GM12878 (cell line): ENCODE measurements around the gene CCDC178. TPM values are rescaled to one million over a fixed set of nuclear protein-coding genes. Genes with fewer than 3 reads are reported as not detected.

Experiments used
- ATAC-seq: fragments of 200-7000 bp; cut with Tn5 transposase; 3 replicates; pipeline ENCODE4 v1.9.1; 2020; ENCODE audit warnings: mild to moderate bottlenecking, moderate library complexity
- Bru-seq: library from RNA; stranded (reverse); fragments of 400-500 nt; gene quantifications from one replicate; lab custom pipeline; 2021; lab: Mats Ljungman, UMichigan
- BruChase-seq, 2 experiments: library from RNA; stranded (reverse); fragments of 400-500 nt; gene quantifications; one replicate each; lab custom pipeline; 2021; lab: Mats Ljungman, UMichigan
- BruUV-seq: library from RNA; stranded (reverse); fragments of 400-500 nt; replicated peaks from 2 replicates; lab custom pipeline; 2021; lab: Mats Ljungman, UMichigan
- CTCF ChIA-PET: fragments of 300-600 bp; sonication (Branson Sonifier 250); formaldehyde crosslinking; extraction: SDS; loops from one replicate; lab custom pipeline; 2021; ENCODE audit warnings: inconsistent platforms; lab: Yijun Ruan, JAX
- POLR2A ChIA-PET: fragments of 350-600 bp; formaldehyde crosslinking; extraction: SDS; loops from one replicate; lab custom pipeline; 2021; ENCODE audit warnings: inconsistent platforms; lab: Charles Lee
- RAD21 ChIA-PET: fragments of 300-600 bp; sonication (Branson Sonifier 250); formaldehyde crosslinking; loops from one replicate; lab custom pipeline; 2023; ENCODE audit warnings: antibody characterized with exemption; ENCODE audit not compliant: unreplicated experiment; lab: Charles Lee
- SMC1A ChIA-PET: fragments of 300-600 bp; sonication (Branson Sonifier 250); formaldehyde crosslinking; loops from one replicate; lab custom pipeline; 2023; ENCODE audit not compliant: unreplicated experiment, uncharacterized antibody; lab: Charles Lee
- DNase-seq: peaks from one replicate; pipeline ENCODE4 v3.0.0-alpha.2; 2011; ENCODE audit warnings: low read depth, low spot score
- FAIRE-seq: peaks from 3 replicates; lab custom pipeline; 2011; peaks lifted over from hg19 to GRCh38; lab: Jason Lieb, UNC
- H2AFZ ChIP-seq: 2 replicates; pipeline ENCODE4 v1.6.0; 2011; ENCODE audit warnings: low read depth, low read length, control low read depth; ENCODE audit not compliant: control insufficient read depth
- H3K27ac ChIP-seq: 2 replicates; pipeline ENCODE4 v1.5.1; 2011; ENCODE audit warnings: control low read depth; ENCODE audit not compliant: control insufficient read depth, insufficient read depth
- H3K27me3 ChIP-seq, 2 experiments: replicated peaks in 1 of 2; 2 replicates each; pipeline versions ENCODE4 v1.6.0 to v1.6.1; 2011; ENCODE audit warnings: low read length in 1 of 2; ENCODE audit not compliant: control insufficient read depth in 2 of 2, insufficient read depth in 2 of 2
- H3K36me3 ChIP-seq, 2 experiments: 2 replicates each; pipeline ENCODE4 v1.5.1; 2011; ENCODE audit warnings: low read length in 1 of 2; ENCODE audit not compliant: control insufficient read depth in 2 of 2, insufficient read depth in 2 of 2
- H3K4me1 ChIP-seq: 2 replicates; pipeline ENCODE4 v1.6.1; 2011; ENCODE audit warnings: mild to moderate bottlenecking, low read length, moderate library complexity, mixed read lengths; ENCODE audit not compliant: control insufficient read depth, insufficient read depth
- H3K4me2 ChIP-seq: 2 replicates; pipeline ENCODE4 v1.6.0; 2011; ENCODE audit warnings: control low read depth; ENCODE audit not compliant: control insufficient read depth, insufficient read depth
- H3K4me3 ChIP-seq: fragments of 200-600 bp; sonication (generic); 2 replicates; pipeline ENCODE4 v1.5.1; 2016
- H3K79me2 ChIP-seq: 2 replicates; pipeline ENCODE4 v1.6.0; 2011; ENCODE audit warnings: low read length; ENCODE audit not compliant: control insufficient read depth, insufficient read depth
- H3K9ac ChIP-seq: 2 replicates; pipeline ENCODE4 v1.8.0; 2011; ENCODE audit warnings: low read length, control low read depth, mixed read lengths; ENCODE audit not compliant: control insufficient read depth, insufficient read depth
- H3K9me3 ChIP-seq: replicated peaks from 3 replicates; pipeline ENCODE4 v1.5.1; 2011; ENCODE audit warnings: mild to moderate bottlenecking, low read length; ENCODE audit not compliant: control insufficient read depth, insufficient read depth
- H4K20me1 ChIP-seq: 2 replicates; pipeline ENCODE4 v1.6.0; 2011; ENCODE audit not compliant: control insufficient read depth, insufficient read depth
- IKZF1 ChIP-seq: fragments of 450-650 bp; conservative IDR thresholded peaks from 2 replicates; pipeline ENCODE4 v1.6.1; 2017; ENCODE audit warnings: antibody characterized with exemption, mild to moderate bottlenecking
- RAD21 ChIP-seq: IDR thresholded peaks from 2 replicates; pipeline ENCODE4 v1.6.1; 2011; ENCODE audit warnings: mild to moderate bottlenecking, low read depth, low read length, moderate library complexity; ENCODE audit not compliant: insufficient read depth
- SUZ12 ChIP-seq: fragments of 200-600 bp; sonication (generic); IDR thresholded peaks from one replicate; pipeline ENCODE4 v1.6.1; 2018; ENCODE audit warnings: antibody characterized with exemption, mild to moderate bottlenecking; ENCODE audit not compliant: unreplicated experiment
- ZZZ3 ChIP-seq: IDR thresholded peaks from 2 replicates; pipeline ENCODE4 v1.6.1; 2011; ENCODE audit warnings: low read depth; ENCODE audit not compliant: control insufficient read depth, insufficient read length
- WGBS: methylation state at CpG from one replicate; pipeline ENCODE4 v1.1.6; 2016; ENCODE audit warnings: low lambda C conversion rate; ENCODE audit not compliant: insufficient replicate concordance, insufficient coverage; ENCODE audit errors: missing lambda C conversion rate; 5-methylcytosine and 5-hydroxymethylcytosine counted together
- in situ Hi-C: fragments of 300-500 bp; cut with MboI; formaldehyde crosslinking; loops from 9 replicates; pipeline ENCODE4 v1.14.3; 2018; ENCODE audit warnings: mixed read lengths
- intact Hi-C: fragments of 100-400 bp; cut with micrococcal nuclease; formaldehyde crosslinking; loops from one replicate; pipeline ENCODE4 v1.14.2; 2022; ENCODE audit not compliant: unreplicated experiment
- long read RNA-seq, 2 experiments: library from polyadenylated mRNA; unstranded; transcript quantifications; one replicate each; pipeline ENCODE4 v2.0.0, GENCODE V29; 2019 to 2020
- polyA minus RNA-seq, 3 experiments: library from RNA; depleted of rRNA, polyadenylated mRNA; stranded (reverse); fragments of >200 nt; gene quantifications; 2 replicates each; pipeline ENCODE4 v1.2.3, GENCODE V29; 2011
- polyA plus RNA-seq, 11 experiments: library from polyadenylated mRNA; depleted of rRNA in 4 of 11; unstranded in 6 of 11; stranded (reverse) in 5 of 11; fragments of >200 nt; fragmentation: Nextera tagmentation in 4 of 11; fragmentation: Illumina TruSeq in 1 of 11; extraction: Ambion mirVana in 4 of 11; extraction: Trizol in 1 of 11; gene quantifications; 1 replicate in 1 of 11; 2 replicates in 10 of 11; pipeline versions ENCODE4 v1.2.1 to v1.2.3, GENCODE V29; 2011 to 2016; ENCODE audit warnings: inconsistent platforms in 2 of 11, missing spikeins in 2 of 11, low read depth in 1 of 11
- total RNA-seq, 4 experiments: library from RNA; depleted of rRNA in 3 of 4; stranded (reverse); fragments of >200 nt in 3 of 4; fragmentation: Illumina TruSeq in 1 of 4; extraction: Trizol in 1 of 4; gene quantifications; 2 replicates each; pipeline versions ENCODE4 v1.2.1 to v1.2.3, GENCODE V29; 2013 to 2021
- TF ChIP-seq, protein P1 (sequence below), 3 experiments: IDR thresholded peaks in 2 of 3; conservative IDR thresholded peaks in 1 of 3; 2 replicates each; pipeline ENCODE4 v1.5.1; 2011; ENCODE audit warnings: low read depth in 3 of 3, low read length in 3 of 3, mild to moderate bottlenecking in 3 of 3, control low read depth in 2 of 3, moderate library complexity in 2 of 3, inconsistent platforms in 1 of 3, mixed read lengths in 1 of 3; ENCODE audit not compliant: control insufficient read depth in 2 of 3, insufficient read depth in 1 of 3; ENCODE audit errors: extremely low read depth in 1 of 3
- TF ChIP-seq, protein P2 (sequence below): fragments of 450-650 bp; formaldehyde crosslinking; IDR thresholded peaks from 2 replicates; pipeline ENCODE4 v1.4.0; 2022; ENCODE audit warnings: mild to moderate bottlenecking, moderate library complexity

Gene CCDC178, protein sequence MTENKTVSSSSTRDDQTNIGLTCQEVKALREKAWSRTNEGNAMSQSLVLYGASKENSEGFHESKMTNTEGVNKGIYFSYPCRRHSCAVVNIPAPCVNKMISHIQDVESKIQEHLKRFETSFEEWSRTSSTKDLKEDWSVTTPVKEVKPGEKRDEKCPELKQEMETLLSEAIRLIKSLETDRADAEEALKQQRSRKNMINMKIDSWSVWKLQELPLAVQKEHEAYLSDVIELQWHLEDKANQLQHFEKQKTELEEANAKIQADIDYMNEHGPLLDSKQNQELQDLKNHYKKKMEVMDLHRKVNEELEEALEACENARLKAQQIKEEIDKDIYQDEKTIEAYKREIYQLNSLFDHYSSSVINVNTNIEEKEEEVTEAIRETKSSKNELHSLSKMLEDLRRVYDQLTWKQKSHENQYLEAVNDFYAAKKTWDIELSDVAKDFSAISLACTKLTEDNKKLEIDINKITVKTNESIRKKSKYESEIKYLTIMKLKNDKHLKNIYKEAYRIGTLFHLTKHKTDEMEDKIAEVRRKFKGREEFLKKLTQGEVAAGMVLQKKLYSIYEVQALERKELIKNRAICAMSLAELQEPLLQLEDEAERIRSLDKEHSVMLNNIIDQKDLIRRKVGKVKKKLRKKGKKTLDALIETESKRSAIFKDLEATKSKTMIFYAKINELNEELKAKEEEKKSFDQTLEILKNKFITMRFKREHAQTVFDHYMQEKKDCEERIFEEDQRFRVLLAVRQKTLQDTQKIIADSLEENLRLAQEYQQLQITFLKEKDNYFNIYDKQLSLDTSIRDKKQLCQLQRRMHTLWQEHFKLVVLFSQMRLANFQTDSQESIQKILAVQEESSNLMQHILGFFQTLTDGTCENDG
- total RNA-seq (2013; cell fraction: nucleolus; rRNA removed), result not detected in 2 replicates
- not detected in 2 replicates for total RNA-seq (2014; rRNA removed)
- total RNA-seq (2014; rRNA removed; fragmentation: Illumina TruSeq; extraction: Trizol), result not detected in 2 replicates
- total RNA-seq (2021), result not detected in 2 replicates
- polyA plus RNA-seq (2011; ENCODE audit: low read depth), result not detected
- polyA plus RNA-seq (2011; rRNA removed), result 0.04 TPM in 2 replicates
- polyA plus RNA-seq (2011; cell fraction: cytosol; rRNA removed), result not detected in 2 replicates
- not detected in 2 replicates for polyA plus RNA-seq (2011; cell fraction: nucleus; rRNA removed)
- not detected in 2 replicates for polyA plus RNA-seq (2012)
- not detected in 2 replicates for polyA plus RNA-seq (2014; fragmentation: Illumina TruSeq; extraction: Trizol)
- not detected for polyA plus RNA-seq (2014; fragmentation: Nextera tagmentation; extraction: Ambion mirVana)
- not detected in 2 replicates for polyA plus RNA-seq (2014; rRNA removed)
- polyA plus RNA-seq (2016; fragmentation: Nextera tagmentation; extraction: Ambion mirVana), result not detected
- not detected in 2 replicates for polyA minus RNA-seq (2011; rRNA and poly(A)+ RNA removed)
- not detected in 2 replicates for polyA minus RNA-seq (2011; cell fraction: cytosol; rRNA and poly(A)+ RNA removed)
- polyA minus RNA-seq (2011; cell fraction: nucleus; rRNA and poly(A)+ RNA removed), result not detected in 2 replicates
- percentile 0 among the genes with signal in this experiment for Bru-seq, nascent RNA
- percentile 0 among the genes with signal in this experiment for BruChase-seq, experiment 1, labeled RNA remaining after a 6-hour chase
- BruChase-seq, experiment 2, labeled RNA remaining after a 2-hour chase, result percentile 1 among the genes with signal in this experiment
- long read RNA-seq, experiment 1, result 0 reads
- long read RNA-seq, experiment 2, partial matches to known transcripts, result 0 of 3 reads
- long read RNA-seq, experiment 2, other reads (novel, unspliced or antisense), result 3 of 3 reads

DNA sequence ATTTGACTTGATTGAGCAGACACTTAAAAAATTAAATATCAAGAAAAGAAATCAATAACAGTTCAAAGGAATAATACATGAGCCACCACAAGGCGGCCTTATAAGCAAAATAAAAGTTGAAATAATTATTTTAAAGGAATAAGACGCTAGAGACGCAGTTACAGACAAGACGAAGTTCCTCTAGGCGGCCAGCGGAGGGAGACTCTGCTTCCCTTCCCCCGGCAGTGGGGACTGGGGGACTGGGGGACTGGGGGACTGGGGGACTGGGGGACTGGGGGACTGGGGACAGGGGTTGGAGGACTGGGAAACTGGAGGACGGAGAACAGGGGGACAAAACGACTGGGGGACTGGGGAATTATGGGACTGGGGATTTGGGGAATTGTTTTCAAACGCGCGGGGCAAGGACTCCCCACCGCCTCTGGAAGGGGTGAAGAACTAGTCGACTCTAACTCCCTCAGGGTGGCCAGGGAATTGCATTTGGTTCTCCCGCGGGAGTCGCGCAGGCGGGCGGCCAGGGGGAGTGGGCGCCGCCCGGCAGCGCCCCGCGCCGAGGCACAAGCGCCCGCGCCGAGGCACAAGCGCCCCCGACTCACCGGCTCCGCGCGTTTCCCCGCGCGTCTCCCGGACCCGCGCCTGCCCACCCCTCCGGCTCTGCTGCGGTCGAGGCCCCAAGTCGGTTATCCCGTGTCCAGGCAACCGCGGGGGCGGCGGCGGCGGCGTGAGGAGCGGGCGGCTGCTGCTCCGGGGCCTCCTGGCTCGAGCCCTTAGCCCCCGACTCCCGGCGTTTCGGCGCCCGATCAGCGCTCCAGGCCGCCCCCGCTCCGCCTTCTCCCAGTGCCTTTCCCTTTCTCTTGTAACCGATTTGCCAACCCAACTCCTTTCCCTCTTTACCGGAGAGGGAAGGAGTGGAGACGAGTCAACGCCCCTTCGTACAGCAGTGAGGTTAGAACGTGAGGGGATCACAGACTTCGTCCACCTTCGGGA is at the start of gene CCDC178:
Gene CCDC178 (minus strand): TSS at position 662 of the 984 bp plus-strand sequence. CDS start 28,633 bp downstream, outside the sequence.
- FAIRE-seq, result no peak
- H4K20me1 ChIP-seq, result no peaks in the 10 kb centered on the region
- H3K4me3 ChIP-seq, result no peak within 1 kb of the TSS
- peaks cover 0 to 3% of the 10 kb centered on the region in 2 experiments; a peak in 3 of 4 replicates for H3K27me3 ChIP-seq
- intact Hi-C loops (no loop called here), in situ Hi-C loops (no loop called here)
- no peak within 1 kb of the TSS for H3K4me2 ChIP-seq
- RAD21 ChIA-PET, result no interaction called here
- no peak for DNase-seq
- no TSS peak for BruUV-seq
- peak; percentile 40; the same call in 1 of the 3 replicates for ATAC-seq
- SMC1A ChIA-PET, result interaction anchor here (0.8 kb wide), 1 partner anchor 19 kb away, joined by 3 read pairs; no protein-coding TSS in a partner anchor
- H3K27ac ChIP-seq, result no peak within 1 kb of the TSS
- TF ChIP-seq SUZ12, result peak; percentile 52
- no peak for TF ChIP-seq ZZZ3
- TF ChIP-seq RAD21, result peak; percentile 30; the same call in 1 of the 2 replicates
- TF ChIP-seq, protein P1, sequence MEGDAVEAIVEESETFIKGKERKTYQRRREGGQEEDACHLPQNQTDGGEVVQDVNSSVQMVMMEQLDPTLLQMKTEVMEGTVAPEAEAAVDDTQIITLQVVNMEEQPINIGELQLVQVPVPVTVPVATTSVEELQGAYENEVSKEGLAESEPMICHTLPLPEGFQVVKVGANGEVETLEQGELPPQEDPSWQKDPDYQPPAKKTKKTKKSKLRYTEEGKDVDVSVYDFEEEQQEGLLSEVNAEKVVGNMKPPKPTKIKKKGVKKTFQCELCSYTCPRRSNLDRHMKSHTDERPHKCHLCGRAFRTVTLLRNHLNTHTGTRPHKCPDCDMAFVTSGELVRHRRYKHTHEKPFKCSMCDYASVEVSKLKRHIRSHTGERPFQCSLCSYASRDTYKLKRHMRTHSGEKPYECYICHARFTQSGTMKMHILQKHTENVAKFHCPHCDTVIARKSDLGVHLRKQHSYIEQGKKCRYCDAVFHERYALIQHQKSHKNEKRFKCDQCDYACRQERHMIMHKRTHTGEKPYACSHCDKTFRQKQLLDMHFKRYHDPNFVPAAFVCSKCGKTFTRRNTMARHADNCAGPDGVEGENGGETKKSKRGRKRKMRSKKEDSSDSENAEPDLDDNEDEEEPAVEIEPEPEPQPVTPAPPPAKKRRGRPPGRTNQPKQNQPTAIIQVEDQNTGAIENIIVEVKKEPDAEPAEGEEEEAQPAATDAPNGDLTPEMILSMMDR (IDR thresholded peaks at IDR 0.05 in 2 of 3, conservative IDR thresholded peaks at IDR 0.05 in 1 of 3; ENCODE audit: control insufficient read depth in 2 of 3, extremely low read depth in 1 of 3, insufficient read depth in 1 of 3, low read depth in 3 of 3, low read length in 3 of 3), result peak in 1 of 3 experiments; percentile 12; a peak in 1 of 6 replicates
- no peak for TF ChIP-seq IKZF1
- TF ChIP-seq, protein P2, sequence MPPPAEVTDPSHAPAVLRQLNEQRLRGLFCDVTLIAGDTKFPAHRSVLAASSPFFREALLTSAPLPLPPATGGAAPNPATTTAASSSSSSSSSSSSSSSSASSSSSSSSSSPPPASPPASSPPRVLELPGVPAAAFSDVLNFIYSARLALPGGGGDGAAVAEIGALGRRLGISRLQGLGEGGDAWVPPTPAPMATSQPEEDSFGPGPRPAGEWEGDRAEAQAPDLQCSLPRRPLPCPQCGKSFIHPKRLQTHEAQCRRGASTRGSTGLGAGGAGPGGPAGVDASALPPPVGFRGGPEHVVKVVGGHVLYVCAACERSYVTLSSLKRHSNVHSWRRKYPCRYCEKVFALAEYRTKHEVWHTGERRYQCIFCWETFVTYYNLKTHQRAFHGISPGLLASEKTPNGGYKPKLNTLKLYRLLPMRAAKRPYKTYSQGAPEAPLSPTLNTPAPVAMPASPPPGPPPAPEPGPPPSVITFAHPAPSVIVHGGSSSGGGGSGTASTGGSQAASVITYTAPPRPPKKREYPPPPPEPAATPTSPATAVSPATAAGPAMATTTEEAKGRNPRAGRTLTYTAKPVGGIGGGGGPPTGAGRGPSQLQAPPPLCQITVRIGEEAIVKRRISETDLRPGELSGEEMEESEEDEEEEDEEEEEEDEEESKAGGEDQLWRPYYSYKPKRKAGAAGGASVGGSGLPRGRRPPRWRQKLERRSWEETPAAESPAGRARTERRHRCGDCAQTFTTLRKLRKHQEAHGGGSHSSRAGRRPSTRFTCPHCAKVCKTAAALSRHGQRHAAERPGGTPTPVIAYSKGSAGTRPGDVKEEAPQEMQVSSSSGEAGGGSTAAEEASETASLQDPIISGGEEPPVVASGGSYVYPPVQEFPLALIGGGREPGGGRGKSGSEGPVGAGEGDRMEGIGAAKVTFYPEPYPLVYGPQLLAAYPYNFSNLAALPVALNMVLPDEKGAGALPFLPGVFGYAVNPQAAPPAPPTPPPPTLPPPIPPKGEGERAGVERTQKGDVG (CRISPR knock-in tag), result no peak
- no peak within 1 kb of the TSS for H3K9ac ChIP-seq
- H3K36me3 ChIP-seq, result no peaks in the 10 kb centered on the region
- WGBS, result 44% methylated on average over 53 of the region's 77 CpGs
- CTCF ChIA-PET, result no interaction called here
- POLR2A ChIA-PET, result no interaction called here
- no peak within 1 kb of the TSS for H2AFZ ChIP-seq
- no peaks in the 10 kb centered on the region for H3K4me1 ChIP-seq
- H3K79me2 ChIP-seq, result no peaks in the 10 kb centered on the region
- H3K9me3 ChIP-seq, result no peaks in the 10 kb centered on the region
